ENCODE results near the gene TRABD2B.
A peak's percentile ranks its signal among the peaks of the same experiment; 100 is the strongest.
"Not testable (repeated sequence)": the region's sequence is repeated elsewhere in the genome, so short reads cannot be mapped to it uniquely, and the experiment has no call there.

The TRABD2B gene

GRCh38 chr1:47963568-47964358 is 33.4 kb downstream of the TRABD2B start:
- DNase-seq: no peak

- DNase-seq: no peak
These were observed 34.3 kb downstream of the TRABD2B start for GRCh38 chr1:47962750-47963492.

- DNase-seq: not testable (repeated sequence)
These were observed 35.4 kb downstream of the TRABD2B start for GRCh38 chr1:47961835-47962234.

GRCh38 chr1:47956491-47956890 is 40.7 kb downstream of the TRABD2B start:
- DNase-seq: not testable (repeated sequence)

GRCh38 chr1:47953661-47954060 is 43.5 kb downstream of the TRABD2B start:
- DNase-seq: no peak

- no peak for DNase-seq
These were observed 45.5 kb downstream of the TRABD2B start for GRCh38 chr1:47951545-47952235.

- no peak for DNase-seq
These were observed 46.2 kb downstream of the TRABD2B start for GRCh38 chr1:47951026-47951425.

- no peak for DNase-seq
These were observed 46.7 kb downstream of the TRABD2B start for GRCh38 chr1:47950471-47950870.

- no peak for DNase-seq
These were observed 49.1 kb downstream of the TRABD2B start for GRCh38 chr1:47948126-47948525.

GRCh38 chr1:47947531-47947930 is 49.7 kb downstream of the TRABD2B start:
- no peak for DNase-seq

- DNase-seq: no peak
These were observed 52.6 kb downstream of the TRABD2B start for GRCh38 chr1:47944561-47944960.

- DNase-seq: no peak
These were observed 55.0 kb downstream of the TRABD2B start for GRCh38 chr1:47942240-47942629.

GRCh38 chr1:47941609-47942239 is 55.5 kb downstream of the TRABD2B start:
- peak; percentile 93 for DNase-seq

- DNase-seq: no peak
These were observed 56.4 kb downstream of the TRABD2B start for GRCh38 chr1:47940779-47941178.

- DNase-seq: no peak
These were observed 56.9 kb downstream of the TRABD2B start for GRCh38 chr1:47940326-47940725.

- DNase-seq: no peak
These were observed 58.7 kb downstream of the TRABD2B start for GRCh38 chr1:47938520-47938919.

GRCh38 chr1:47937586-47938254 is 59.5 kb downstream of the TRABD2B start:
- DNase-seq: no peak

- no peak for DNase-seq
These were observed 60.2 kb downstream of the TRABD2B start for GRCh38 chr1:47936916-47937551.

GRCh38 chr1:47935856-47936255 is 61.3 kb downstream of the TRABD2B start:
- no peak for DNase-seq

GRCh38 chr1:47935163-47935562 is 62.0 kb downstream of the TRABD2B start:
- DNase-seq: no peak

GRCh38 chr1:47934243-47934805 is 62.9 kb downstream of the TRABD2B start:
- DNase-seq: no peak

- no peak for DNase-seq
These were observed 64.4 kb downstream of the TRABD2B start for GRCh38 chr1:47932743-47933142.
